HG03103 (cell line): ENCODE data around the gene SRSF8.

ENCODE experiments used
- ATAC-seq: cut with Tn5 transposase; IDR thresholded peaks from one replicate; pipeline ENCODE4 v1.9.1; 2021; ENCODE audit warnings: low read depth; ENCODE audit not compliant: unreplicated experiment

The SRSF8 gene

GRCh38 chr11:95067841-95068219, 1.1 kb downstream of the SRSF8 start:
- no peak for ATAC-seq

GRCh38 chr11:95068549-95068948, 1.8 kb downstream of the SRSF8 start:
- ATAC-seq, result peak; percentile 65

GRCh38 chr11:95070471-95070870, 3.8 kb downstream of the SRSF8 start:
- ATAC-seq, result no peak

- ATAC-seq, result no peak
Observed at GRCh38 chr11:95072948-95073347, 6.2 kb downstream of the SRSF8 start.

GRCh38 chr11:95074792-95075563, 8.3 kb downstream of the SRSF8 start:
- no peak for ATAC-seq

- ATAC-seq, result no peak
Observed at GRCh38 chr11:95076416-95076815, 9.7 kb downstream of the SRSF8 start.

- ATAC-seq, result no peak
Observed at GRCh38 chr11:95076981-95077380, 10.3 kb downstream of the SRSF8 start.

- ATAC-seq, result no peak
Observed at GRCh38 chr11:95078526-95078925, 11.8 kb downstream of the SRSF8 start.

GRCh38 chr11:95081010-95081409, 14.3 kb downstream of the SRSF8 start:
- no peak for ATAC-seq

- no peak for ATAC-seq
Observed at GRCh38 chr11:95081412-95081811, 14.7 kb downstream of the SRSF8 start.

- ATAC-seq, result no peak
Observed at GRCh38 chr11:95082576-95083001, 15.9 kb downstream of the SRSF8 start.

GRCh38 chr11:95084509-95084908, 17.8 kb downstream of the SRSF8 start:
- ATAC-seq, result no peak

- no peak for ATAC-seq
Observed at GRCh38 chr11:95085117-95085816, 18.5 kb downstream of the SRSF8 start.

- ATAC-seq, result no peak
Observed at GRCh38 chr11:95086151-95086550, 19.4 kb downstream of the SRSF8 start.

- ATAC-seq, result no peak
Observed at GRCh38 chr11:95086836-95087570, 20.3 kb downstream of the SRSF8 start.

GRCh38 chr11:95088946-95089619, 22.4 kb downstream of the SRSF8 start:
- ATAC-seq, result peak; percentile 41

GRCh38 chr11:95089620-95090542, 23.2 kb downstream of the SRSF8 start, which contains the start of gene ENDOD1:
Gene ENDOD1, plus strand, starts transcription at chr11:95089846. Its CDS starts 82 bp downstream, at chr11:95089928.
- peak; percentile 85 for ATAC-seq

GRCh38 chr11:95091663-95092180, 25.0 kb downstream of the SRSF8 start:
- no peak for ATAC-seq

- ATAC-seq, result no peak
Observed at GRCh38 chr11:95092549-95093324, 26.0 kb downstream of the SRSF8 start.
